Measurements from ENCODE around the gene AGO1. TPM values are rescaled to one million over a fixed set of nuclear protein-coding genes. Genes with fewer than 3 reads are reported as not detected.

The AGO1 gene
- total and polyA plus RNA-seq, 2 of the 8 experiments (the other 6 are each of a cell fraction or from before 2014, with no cell fraction given), result 15.1 to 73.7 TPM

GRCh38 chr1:35870651-35871309 is 12.2 kb upstream of the AGO1 start:
- Histone ChIP-seq H3K4me3 (ENCODE audit: extremely low read depth in 1 of 4, insufficient read depth in 2 of 4, low read depth in 3 of 4, low read length in 4 of 4) (no peak overlapping the region), H3K27me3 (replicated peaks in 1 of 4; ENCODE audit: control insufficient read depth in 3 of 4, extremely low read depth in 1 of 4, insufficient read depth in 3 of 4, low read length in 3 of 4) (no peaks in the 10 kb centered on the region), H3K14ac (ENCODE audit: insufficient read length) (no peak overlapping the region), H3K36me3 (ENCODE audit: control insufficient read depth in 2 of 4, insufficient read depth in 4 of 4, low read length in 3 of 4) (no peaks in the 10 kb centered on the region), H4K91ac (replicated peaks; ENCODE audit: insufficient read length, low read length) (no peak overlapping the region), H3K9ac (replicated peaks in 1 of 4; ENCODE audit: extremely low read depth in 1 of 4, low read depth in 3 of 4, low read length in 3 of 4) (no peak overlapping the region), H2BK12ac (ENCODE audit: low read depth, low read length) (no peak overlapping the region), H2AK5ac (ENCODE audit: low read depth, low read length) (no peak overlapping the region), H3K79me2 (ENCODE audit: control insufficient read depth in 1 of 2, insufficient read depth in 2 of 2, low read length in 2 of 2) (no peaks in the 10 kb centered on the region), H2BK120ac (replicated peaks; ENCODE audit: low read depth, low read length) (no peak overlapping the region), H4K20me1 (replicated peaks in 1 of 2; ENCODE audit: control insufficient read depth in 1 of 2, insufficient read depth in 2 of 2, low read length in 2 of 2) (no peaks in the 10 kb centered on the region), H2BK5ac (ENCODE audit: low read depth, low read length) (no peak overlapping the region), H3K23ac (ENCODE audit: insufficient read length) (no peak overlapping the region), H3K27ac (ENCODE audit: low read depth, low read length) (no peak overlapping the region), H2AFZ (ENCODE audit: low read length) (no peak overlapping the region), H4K8ac (ENCODE audit: extremely low read depth, insufficient read depth, low read length) (no peak overlapping the region), H3K4ac (replicated peaks; ENCODE audit: insufficient read length, low read depth, low read length) (no peak overlapping the region), H3K4me2 (ENCODE audit: insufficient read depth in 1 of 2, low read depth in 2 of 2, low read length in 2 of 2) (no peak overlapping the region), H4K5ac (ENCODE audit: insufficient read length, low read depth, low read length) (no peak overlapping the region), H3K4me1 (replicated peaks in 1 of 4; ENCODE audit: control insufficient read depth in 3 of 4, insufficient read depth in 4 of 4, low read length in 3 of 4) (no peaks in the 10 kb centered on the region), H3K9me3 (ENCODE audit: insufficient read depth in 2 of 2, low read depth in 1 of 2, low read length in 1 of 2) (no peaks in the 10 kb centered on the region), H2BK20ac (ENCODE audit: low read length) (no peak overlapping the region), H2BK15ac (ENCODE audit: low read length) (no peak overlapping the region), H3K23me2 (ENCODE audit: low read depth, low read length) (no peaks in the 10 kb centered on the region; the same call in 1 of the 2 replicates), H3K18ac (ENCODE audit: extremely low read depth, low read length) (no peak overlapping the region), H3K56ac (replicated peaks; ENCODE audit: insufficient read length, low read depth, low read length) (no peak overlapping the region), H3K79me1 (ENCODE audit: low read depth, low read length) (no peaks in the 10 kb centered on the region)
- DNase-seq (ENCODE audit: low read depth in 1 of 2, low spot score in 2 of 2) (no peak), FAIRE-seq (no peak)
- WGBS, 2 experiments (ENCODE audit: extremely low coverage in 1 of 2, insufficient coverage in 1 of 2, insufficient read length in 1 of 2, insufficient replicate concordance in 2 of 2, low coverage in 1 of 2, low lambda C conversion rate in 2 of 2, missing lambda C conversion rate in 1 of 2), result 81% methylated on average over 2 of the region's 2 CpGs; no CpG with 5 or more reads in 1 of the 2 experiments
- ChIA-PET POLR2A (ENCODE audit: partially characterized antibody) (no interaction called here), CTCF (ENCODE audit: partially characterized antibody) (interaction anchor here (1.6 kb wide), 1 partner anchor 12 kb away, joined by 5 read pairs; the partner anchor contains the start of gene AGO1)
- no peak for TF ChIP-seq RBBP5 (IDR thresholded peaks at IDR 0.05; ENCODE audit: borderline replicate concordance, low read depth, low read length)
- TF ChIP-seq JUND (IDR thresholded peaks at IDR 0.05; ENCODE audit: low read length), result no peak
- TF ChIP-seq POU5F1 (IDR thresholded peaks at IDR 0.05; ENCODE audit: low read depth, low read length), result no peak
- no peak for TF ChIP-seq CHD2 (IDR thresholded peaks at IDR 0.05; ENCODE audit: low read length)
- TF ChIP-seq E2F6 (IDR thresholded peaks at IDR 0.05), result no peak
- TF ChIP-seq RFX5 (IDR thresholded peaks at IDR 0.05; ENCODE audit: borderline replicate concordance, low read depth, low read length), result no peak
- TF ChIP-seq EZH2 (IDR thresholded peaks at IDR 0.05; ENCODE audit: low read depth, low read length, severe bottlenecking), result no peak
- no peak for TF ChIP-seq POLR2A (IDR thresholded peaks at IDR 0.05; ENCODE audit: control extremely low read depth in 1 of 2, low read depth in 2 of 2, low read length in 2 of 2)
- TF ChIP-seq JUN (IDR thresholded peaks at IDR 0.05; ENCODE audit: low read depth, low read length), result no peak
- TF ChIP-seq HDAC2 (IDR thresholded peaks at IDR 0.05; ENCODE audit: borderline replicate concordance in 1 of 2, low read depth in 2 of 2, low read length in 2 of 2), result no peak
- TF ChIP-seq BRCA1 (IDR thresholded peaks at IDR 0.05; ENCODE audit: low read depth, low read length), result no peak
- TF ChIP-seq EGR1 (IDR thresholded peaks at IDR 0.05; ENCODE audit: borderline replicate concordance, low read depth, low read length), result no peak
